ENCODE measurements around the gene ZMIZ1.

Gene ZMIZ1

GRCh38 chr10:79097021-79097872 is 28.5 kb downstream of the ZMIZ1 start:
- DNase-seq (ENCODE audit: low read depth) = no peak

- no peak for DNase-seq (ENCODE audit: low read depth)
Measured at GRCh38 chr10:79098061-79098460, 29.3 kb downstream of the ZMIZ1 start.

GRCh38 chr10:79098596-79099015 is 29.8 kb downstream of the ZMIZ1 start:
- no peak for DNase-seq (ENCODE audit: low read depth)

GRCh38 chr10:79099898-79100448 is 31.2 kb downstream of the ZMIZ1 start:
- DNase-seq (ENCODE audit: low read depth) = no peak

GRCh38 chr10:79100771-79101170 is 32.0 kb downstream of the ZMIZ1 start:
- no peak for DNase-seq (ENCODE audit: low read depth)

GRCh38 chr10:79101560-79102497 is 33.1 kb downstream of the ZMIZ1 start:
- DNase-seq (ENCODE audit: low read depth) = no peak

GRCh38 chr10:79102498-79102874 is 33.7 kb downstream of the ZMIZ1 start:
- no peak for DNase-seq (ENCODE audit: low read depth)

GRCh38 chr10:79103129-79103528 is 34.4 kb downstream of the ZMIZ1 start:
- no peak for DNase-seq (ENCODE audit: low read depth)

- DNase-seq (ENCODE audit: low read depth) = no peak
Measured at GRCh38 chr10:79103585-79103984, 34.8 kb downstream of the ZMIZ1 start.

GRCh38 chr10:79105150-79105739 is 36.5 kb downstream of the ZMIZ1 start:
- DNase-seq (ENCODE audit: low read depth) = no peak

- DNase-seq (ENCODE audit: low read depth) = no peak
Measured at GRCh38 chr10:79105818-79106217, 37.1 kb downstream of the ZMIZ1 start.

- no peak for DNase-seq (ENCODE audit: low read depth)
Measured at GRCh38 chr10:79106256-79107050, 37.7 kb downstream of the ZMIZ1 start.

GRCh38 chr10:79107736-79108264 is 39.0 kb downstream of the ZMIZ1 start:
- no peak for DNase-seq (ENCODE audit: low read depth)

GRCh38 chr10:79108728-79109127 is 40.0 kb downstream of the ZMIZ1 start:
- no peak for DNase-seq (ENCODE audit: low read depth)

GRCh38 chr10:79111427-79111826 is 42.7 kb downstream of the ZMIZ1 start:
- no peak for DNase-seq (ENCODE audit: low read depth)

GRCh38 chr10:79111846-79112614 is 43.3 kb downstream of the ZMIZ1 start:
- no peak for DNase-seq (ENCODE audit: low read depth)

- DNase-seq (ENCODE audit: low read depth) = no peak
Measured at GRCh38 chr10:79112881-79113431, 44.2 kb downstream of the ZMIZ1 start.

GRCh38 chr10:79113827-79114226 is 45.1 kb downstream of the ZMIZ1 start:
- DNase-seq (ENCODE audit: low read depth) = no peak

- no peak for DNase-seq (ENCODE audit: low read depth)
Measured at GRCh38 chr10:79115302-79115701, 46.5 kb downstream of the ZMIZ1 start.

GRCh38 chr10:79116368-79116767 is 47.6 kb downstream of the ZMIZ1 start:
- DNase-seq (ENCODE audit: low read depth) = no peak
